Esophagus (tissue), 2 donors: ENCODE results near the gene UNG. TPM values are rescaled to one million over a fixed set of nuclear protein-coding genes. Genes with fewer than 3 reads are reported as not detected.
A peak's percentile ranks its signal among the peaks of the same experiment; 100 is the strongest.

Experiments used
- H3K27ac ChIP-seq, 2 donors: one replicate each; pipeline ENCODE4 v1.5.1; 2013; ENCODE audit warnings: low read depth in 2 of 2, mild to moderate bottlenecking in 2 of 2, inconsistent platforms in 1 of 2, low read length in 1 of 2, moderate library complexity in 1 of 2
- H3K27me3 ChIP-seq, 2 donors: one replicate each; pipeline ENCODE4 v1.6.1; 2013; ENCODE audit warnings: low read length in 2 of 2, control low read depth in 1 of 2, mild to moderate bottlenecking in 1 of 2; ENCODE audit not compliant: insufficient read depth in 2 of 2, control insufficient read depth in 1 of 2
- H3K36me3 ChIP-seq, 2 donors: one replicate each; pipeline ENCODE4 v1.6.1; 2013; ENCODE audit warnings: low read length in 1 of 2; ENCODE audit not compliant: control insufficient read depth in 2 of 2, insufficient read depth in 2 of 2
- H3K4me1 ChIP-seq, 2 donors: one replicate each; pipeline ENCODE4 v1.6.1; 2013; ENCODE audit warnings: low read length in 1 of 2; ENCODE audit not compliant: control insufficient read depth in 2 of 2, insufficient read depth in 2 of 2
- H3K4me3 ChIP-seq, 2 donors: one replicate each; pipeline ENCODE4 v1.5.1; 2013; ENCODE audit warnings: low read length in 2 of 2, mild to moderate bottlenecking in 2 of 2, low read depth in 1 of 2, moderate library complexity in 1 of 2
- H3K9me3 ChIP-seq, 2 donors: one replicate each; pipeline ENCODE4 v1.6.1; 2013; ENCODE audit warnings: mild to moderate bottlenecking in 2 of 2, low read depth in 1 of 2, low read length in 1 of 2, moderate library complexity in 1 of 2; ENCODE audit not compliant: control insufficient read depth in 2 of 2, insufficient read depth in 1 of 2
- WGBS, 2 donors: extraction: QIAGEN DNeasy Blood & Tissue Kit; methylation state at CpG; one replicate each; pipeline ENCODE4 v1.1.7; 2013; 5-methylcytosine and 5-hydroxymethylcytosine counted together
- polyA plus RNA-seq, 2 donors: library from polyadenylated mRNA; stranded (reverse); fragments of 200-250 nt; gene quantifications; one replicate each; pipeline ENCODE4 v1.2.3, GENCODE V29; 2013
- donor health status: healthy with polysubstance abuse.
- donor health status: Bipolar disorder and iron deficiency.

Gene UNG
- polyA plus RNA-seq, 2 donors = 22.9 to 27.5 TPM

- no peaks in the 10 kb centered on the region for H3K9me3 ChIP-seq
- H3K27me3 ChIP-seq = no peaks in the 10 kb centered on the region
- H3K4me1 ChIP-seq = peaks cover 0 to 5% of the 10 kb centered on the region in 2 donors
- peak overlapping the region; percentile 61 to 69 for H3K27ac ChIP-seq
- 54 to 84% methylated on average over 3 of the region's 3 CpGs for WGBS, 2 donors
- H3K4me3 ChIP-seq = no peak overlapping the region
- H3K36me3 ChIP-seq = no peaks in the 10 kb centered on the region
These were observed 18.0 kb downstream of the UNG start for GRCh38 chr12:109115404-109115757.

- H3K36me3 ChIP-seq = no peaks in the 10 kb centered on the region
- H3K9me3 ChIP-seq = no peaks in the 10 kb centered on the region
- 50 to 69% methylated on average over 14 of the region's 14 CpGs for WGBS, 2 donors
- H3K4me3 ChIP-seq = no peak within 1 kb of the TSS
- H3K27me3 ChIP-seq = no peaks in the 10 kb centered on the region
- peaks cover 0 to 5% of the 10 kb centered on the region in 2 donors for H3K4me1 ChIP-seq
- H3K27ac ChIP-seq = peak within 1 kb of the TSS; percentile 69 to 72
These were observed 18.6 kb downstream of the UNG start, which contains the start of gene ACACB for GRCh38 chr12:109115758-109116610. ACACB (plus strand) TSS chr12:109116587; CDS start chr12:109139406, 22,819 bp downstream.

DNA sequence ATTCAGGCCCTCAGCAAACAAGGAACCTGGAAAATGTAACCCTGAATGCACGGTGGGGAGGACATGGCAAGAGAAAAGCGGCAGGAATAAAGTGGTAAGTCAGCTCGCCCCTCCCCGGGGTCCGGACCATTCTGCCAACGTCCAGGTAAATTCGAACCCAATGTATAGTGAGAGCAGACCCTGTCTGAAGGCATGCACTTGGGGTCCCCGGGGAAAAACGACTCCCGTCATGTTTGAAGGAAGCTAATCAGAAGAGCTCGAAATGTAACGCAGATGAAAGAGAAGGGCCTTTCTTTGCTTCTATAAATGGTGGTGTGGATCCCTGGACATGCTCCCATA lies 19.2 kb downstream of the UNG start:
- H3K27me3 ChIP-seq = no peaks in the 10 kb centered on the region
- H3K4me3 ChIP-seq = no peak overlapping the region
- peaks cover 0 to 5% of the 10 kb centered on the region in 2 donors for H3K4me1 ChIP-seq
- H3K9me3 ChIP-seq = no peaks in the 10 kb centered on the region
- H3K36me3 ChIP-seq = no peaks in the 10 kb centered on the region
- H3K27ac ChIP-seq = peak overlapping the region; percentile 69 to 72
- WGBS, 2 donors = 54 to 75% methylated on average over 12 of the region's 12 CpGs

DNA sequence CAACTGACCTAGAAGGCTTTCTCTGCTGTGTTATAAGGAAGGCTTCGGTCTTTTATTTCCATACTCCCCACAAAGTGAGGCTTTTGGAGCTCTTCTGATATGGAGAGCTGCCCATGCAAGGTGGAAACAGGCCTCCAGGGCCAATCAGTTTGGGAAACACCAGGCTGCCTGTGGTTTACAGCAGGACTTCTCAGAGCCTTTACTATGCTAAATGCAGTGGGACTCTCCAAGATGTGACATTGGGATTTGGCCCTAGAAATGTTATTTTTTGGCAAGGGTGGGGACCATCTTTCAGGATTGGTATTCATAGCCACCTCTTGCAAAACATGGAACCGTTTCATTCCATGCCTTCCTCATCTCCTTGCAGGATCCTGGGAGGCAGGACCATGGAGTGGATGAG lies 22.7 kb downstream of the UNG start:
- Histone ChIP-seq H3K27ac (no peak overlapping the region), H3K4me3 (no peak overlapping the region), H3K4me1 (peaks cover 0 to 5% of the 10 kb centered on the region in 2 donors), H3K9me3 (no peaks in the 10 kb centered on the region), H3K27me3 (no peaks in the 10 kb centered on the region), H3K36me3 (no peaks in the 10 kb centered on the region)
- WGBS, 2 donors = 75 to 82% methylated on average over 2 of the region's 2 CpGs

DNA sequence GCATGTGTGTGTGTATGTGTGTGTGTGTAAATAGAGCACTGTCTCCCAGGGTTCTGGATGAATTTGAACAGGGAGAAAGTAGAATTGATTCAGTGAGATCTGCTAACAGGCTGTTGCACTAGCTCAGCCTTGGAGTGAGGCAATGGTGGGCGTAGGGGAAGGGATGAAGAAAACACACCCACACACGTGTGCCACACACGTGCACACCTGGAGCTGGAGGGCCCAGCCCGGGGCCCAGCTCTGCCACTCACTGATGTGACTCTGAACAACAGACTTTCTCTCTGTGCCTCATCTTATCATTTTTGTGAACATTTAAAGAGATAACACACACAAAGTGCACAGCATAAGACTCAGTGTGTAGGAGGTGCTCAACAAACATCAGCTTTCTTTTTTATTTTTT lies 23.2 kb downstream of the UNG start:
- Histone ChIP-seq H3K4me1 (peaks cover 0 to 3% of the 10 kb centered on the region in 2 donors), H3K4me3 (no peak overlapping the region), H3K9me3 (no peaks in the 10 kb centered on the region), H3K27ac (no peak overlapping the region), H3K27me3 (no peaks in the 10 kb centered on the region), H3K36me3 (no peaks in the 10 kb centered on the region)
- 67 to 69% methylated on average over 4 of the region's 4 CpGs for WGBS, 2 donors

GRCh38 chr12:109121346-109121880 lies 24.0 kb downstream of the UNG start:
- no peaks in the 10 kb centered on the region for H3K9me3 ChIP-seq
- no peaks in the 10 kb centered on the region for H3K4me1 ChIP-seq
- H3K27ac ChIP-seq = no peak overlapping the region
- no peaks in the 10 kb centered on the region for H3K36me3 ChIP-seq
- 90% methylated on average over 3 of the region's 3 CpGs for WGBS, 2 donors
- H3K4me3 ChIP-seq = no peak overlapping the region
- no peaks in the 10 kb centered on the region for H3K27me3 ChIP-seq

DNA sequence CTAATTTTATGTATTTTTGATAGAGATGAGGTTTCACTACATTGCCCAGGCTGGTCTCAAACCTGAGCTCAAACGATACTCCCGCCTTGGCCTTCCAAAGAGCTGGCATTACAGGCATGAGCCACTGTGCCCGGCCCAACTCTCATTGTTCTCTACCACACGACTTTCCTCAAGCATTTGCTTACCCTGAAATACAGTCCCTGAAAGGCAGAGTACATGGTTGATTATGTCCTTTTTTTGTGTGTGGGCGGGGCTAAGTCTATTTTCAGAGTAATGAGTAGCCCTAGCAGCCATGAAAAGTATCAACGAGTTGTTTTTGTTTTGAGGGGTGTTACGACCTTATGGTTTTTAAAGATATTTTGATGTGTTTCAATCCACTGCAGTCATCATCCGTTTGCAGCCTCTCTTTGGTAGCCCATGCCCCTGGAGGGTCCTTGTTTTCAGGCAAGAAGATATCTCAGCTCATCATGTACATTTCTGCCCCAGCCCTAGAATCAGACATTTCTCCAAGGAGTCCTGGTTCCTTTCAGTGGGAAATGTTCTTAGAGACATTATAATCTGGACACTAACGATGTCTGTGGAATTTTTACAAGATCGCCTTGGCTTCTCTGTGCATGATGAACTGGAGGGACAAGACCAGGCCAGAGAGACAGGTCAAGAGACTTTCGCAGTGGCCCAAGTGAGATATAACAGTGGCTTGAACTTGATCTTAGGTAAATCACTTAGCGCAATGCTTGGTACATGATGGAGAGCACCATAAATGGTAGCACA lies 27.7 kb downstream of the UNG start:
- H3K4me3 ChIP-seq = no peak overlapping the region
- H3K9me3 ChIP-seq = no peaks in the 10 kb centered on the region
- H3K36me3 ChIP-seq = no peaks in the 10 kb centered on the region
- no peak overlapping the region for H3K27ac ChIP-seq
- WGBS, 2 donors = 85 to 88% methylated on average over 12 of the region's 12 CpGs
- H3K27me3 ChIP-seq = no peaks in the 10 kb centered on the region
- H3K4me1 ChIP-seq = peaks cover 0 to 3% of the 10 kb centered on the region in 2 donors

GRCh38 chr12:109125791-109126190 lies 28.4 kb downstream of the UNG start:
- H3K9me3 ChIP-seq = no peaks in the 10 kb centered on the region
- peaks cover 0 to 3% of the 10 kb centered on the region in 2 donors for H3K4me1 ChIP-seq
- H3K27ac ChIP-seq = no peak overlapping the region
- no peak overlapping the region for H3K4me3 ChIP-seq
- H3K36me3 ChIP-seq = no peaks in the 10 kb centered on the region
- WGBS, 2 donors = 74 to 75% methylated on average over 7 of the region's 7 CpGs
- no peaks in the 10 kb centered on the region for H3K27me3 ChIP-seq

DNA sequence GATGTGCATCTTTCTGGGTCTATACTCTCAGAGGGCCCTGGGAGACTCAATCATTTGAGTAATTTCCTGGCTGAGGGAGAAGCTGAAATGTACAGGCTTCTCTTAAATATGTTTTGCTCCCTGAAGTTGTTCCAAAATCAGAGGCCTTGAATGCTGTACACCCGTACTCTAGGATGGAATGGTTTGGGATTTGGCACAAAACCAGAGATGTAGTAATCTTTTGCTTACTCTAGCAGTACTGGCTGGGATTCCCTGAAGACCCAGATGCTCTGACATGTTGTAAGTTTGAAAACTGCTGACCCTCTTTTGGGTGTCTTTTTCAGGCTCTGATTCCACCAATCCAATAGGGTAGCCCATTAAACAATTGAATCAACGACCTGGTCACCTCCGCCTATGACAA lies 29.4 kb downstream of the UNG start:
- H3K27ac ChIP-seq = peak overlapping the region in 1 of 2 donors; percentile 44
- 70 to 71% methylated on average over 3 of the region's 3 CpGs for WGBS, 2 donors

More for the DNA sequence above, 29.4 kb downstream of the UNG start:
- Histone ChIP-seq H3K4me1 (peaks cover 3 to 8% of the 10 kb centered on the region in 2 donors), H3K9me3 (no peaks in the 10 kb centered on the region), H3K36me3 (no peaks in the 10 kb centered on the region), H3K4me3 (no peak overlapping the region), H3K27me3 (no peaks in the 10 kb centered on the region)
